ENCODE results near the gene FAM83E.
"Not testable (repeated sequence)": the region's sequence is repeated elsewhere in the genome, so short reads cannot be mapped to it uniquely, and the experiment has no call there.

FAM83E gene

GRCh38 chr19:48582168-48582567, 32.7 kb downstream of the FAM83E start:
- Histone ChIP-seq H3K27ac (ENCODE audit: poor library complexity, severe bottlenecking) (no peak overlapping the region), H3K9me3 (ENCODE audit: severe bottlenecking) (no peaks in the 10 kb centered on the region), H3K36me3 (ENCODE audit: low read depth) (no peaks in the 10 kb centered on the region), H3K4me1 (ENCODE audit: insufficient read depth, poor library complexity, severe bottlenecking) (peaks cover 2% of the 10 kb centered on the region), H3K27me3 (ENCODE audit: insufficient read depth, poor library complexity, severe bottlenecking) (no peaks in the 10 kb centered on the region), H3K4me3 (ENCODE audit: severe bottlenecking) (no peak overlapping the region)
- TF ChIP-seq CTCF (IDR thresholded peaks at IDR 0.05; ENCODE audit: poor library complexity, severe bottlenecking) = no peak
- DNase-seq (ENCODE audit: low spot score) = no peak
- ATAC-seq (ENCODE audit: low read depth) = no peak

- Histone ChIP-seq H3K36me3 (ENCODE audit: low read depth) (no peaks in the 10 kb centered on the region), H3K27me3 (ENCODE audit: insufficient read depth, poor library complexity, severe bottlenecking) (no peaks in the 10 kb centered on the region), H3K27ac (ENCODE audit: poor library complexity, severe bottlenecking) (no peak overlapping the region), H3K9me3 (ENCODE audit: severe bottlenecking) (no peaks in the 10 kb centered on the region), H3K4me3 (ENCODE audit: severe bottlenecking) (no peak overlapping the region), H3K4me1 (ENCODE audit: insufficient read depth, poor library complexity, severe bottlenecking) (no peaks in the 10 kb centered on the region)
- no peak for ATAC-seq (ENCODE audit: low read depth)
- no peak for TF ChIP-seq CTCF (IDR thresholded peaks at IDR 0.05; ENCODE audit: poor library complexity, severe bottlenecking)
- DNase-seq (ENCODE audit: low spot score) = no peak
Observed at GRCh38 chr19:48578891-48579290, 36.0 kb downstream of the FAM83E start.

GRCh38 chr19:48577908-48578307, 37.0 kb downstream of the FAM83E start:
- not testable (repeated sequence) for H3K4me3 ChIP-seq (ENCODE audit: severe bottlenecking); H3K27me3 ChIP-seq (ENCODE audit: insufficient read depth, poor library complexity, severe bottlenecking); H3K36me3 ChIP-seq (ENCODE audit: low read depth); H3K27ac ChIP-seq (ENCODE audit: poor library complexity, severe bottlenecking); ATAC-seq (ENCODE audit: low read depth); H3K4me1 ChIP-seq (ENCODE audit: insufficient read depth, poor library complexity, severe bottlenecking); DNase-seq (ENCODE audit: low spot score); H3K9me3 ChIP-seq (ENCODE audit: severe bottlenecking)

GRCh38 chr19:48575931-48576622, 38.8 kb downstream of the FAM83E start:
- no peaks in the 10 kb centered on the region for H3K36me3 ChIP-seq (ENCODE audit: low read depth)
- no peaks in the 10 kb centered on the region for H3K9me3 ChIP-seq (ENCODE audit: severe bottlenecking)
- H3K27ac ChIP-seq (ENCODE audit: poor library complexity, severe bottlenecking) = no peak overlapping the region
- no peak overlapping the region for H3K4me3 ChIP-seq (ENCODE audit: severe bottlenecking)
- DNase-seq (ENCODE audit: low spot score) (no peak), ATAC-seq (ENCODE audit: low read depth) (no peak)
- TF ChIP-seq CTCF (IDR thresholded peaks at IDR 0.05; ENCODE audit: poor library complexity, severe bottlenecking) = no peak
- H3K4me1 ChIP-seq (ENCODE audit: insufficient read depth, poor library complexity, severe bottlenecking) = no peaks in the 10 kb centered on the region
- H3K27me3 ChIP-seq (ENCODE audit: insufficient read depth, poor library complexity, severe bottlenecking) = no peaks in the 10 kb centered on the region

GRCh38 chr19:48573163-48573505, 41.7 kb downstream of the FAM83E start:
- DNase-seq (ENCODE audit: low spot score) (no peak), ATAC-seq (ENCODE audit: low read depth) (no peak)
- no peaks in the 10 kb centered on the region for H3K9me3 ChIP-seq (ENCODE audit: severe bottlenecking)
- peaks cover 7% of the 10 kb centered on the region for H3K4me1 ChIP-seq (ENCODE audit: insufficient read depth, poor library complexity, severe bottlenecking)
- no peaks in the 10 kb centered on the region for H3K36me3 ChIP-seq (ENCODE audit: low read depth)
- H3K27me3 ChIP-seq (ENCODE audit: insufficient read depth, poor library complexity, severe bottlenecking) = no peaks in the 10 kb centered on the region
- H3K27ac ChIP-seq (ENCODE audit: poor library complexity, severe bottlenecking) = no peak overlapping the region
- H3K4me3 ChIP-seq (ENCODE audit: severe bottlenecking) = no peak overlapping the region
- no peak for TF ChIP-seq CTCF (IDR thresholded peaks at IDR 0.05; ENCODE audit: poor library complexity, severe bottlenecking)

Data from RWPE2 (cell line).